GM21619 (cell line): ENCODE measurements around the gene ZNF622.

Experiments used
- ATAC-seq: cut with Tn5 transposase; IDR thresholded peaks from one replicate; pipeline ENCODE4 v1.9.1; 2021; ENCODE audit not compliant: unreplicated experiment

The ZNF622 gene, protein sequence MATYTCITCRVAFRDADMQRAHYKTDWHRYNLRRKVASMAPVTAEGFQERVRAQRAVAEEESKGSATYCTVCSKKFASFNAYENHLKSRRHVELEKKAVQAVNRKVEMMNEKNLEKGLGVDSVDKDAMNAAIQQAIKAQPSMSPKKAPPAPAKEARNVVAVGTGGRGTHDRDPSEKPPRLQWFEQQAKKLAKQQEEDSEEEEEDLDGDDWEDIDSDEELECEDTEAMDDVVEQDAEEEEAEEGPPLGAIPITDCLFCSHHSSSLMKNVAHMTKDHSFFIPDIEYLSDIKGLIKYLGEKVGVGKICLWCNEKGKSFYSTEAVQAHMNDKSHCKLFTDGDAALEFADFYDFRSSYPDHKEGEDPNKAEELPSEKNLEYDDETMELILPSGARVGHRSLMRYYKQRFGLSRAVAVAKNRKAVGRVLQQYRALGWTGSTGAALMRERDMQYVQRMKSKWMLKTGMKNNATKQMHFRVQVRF

DNA sequence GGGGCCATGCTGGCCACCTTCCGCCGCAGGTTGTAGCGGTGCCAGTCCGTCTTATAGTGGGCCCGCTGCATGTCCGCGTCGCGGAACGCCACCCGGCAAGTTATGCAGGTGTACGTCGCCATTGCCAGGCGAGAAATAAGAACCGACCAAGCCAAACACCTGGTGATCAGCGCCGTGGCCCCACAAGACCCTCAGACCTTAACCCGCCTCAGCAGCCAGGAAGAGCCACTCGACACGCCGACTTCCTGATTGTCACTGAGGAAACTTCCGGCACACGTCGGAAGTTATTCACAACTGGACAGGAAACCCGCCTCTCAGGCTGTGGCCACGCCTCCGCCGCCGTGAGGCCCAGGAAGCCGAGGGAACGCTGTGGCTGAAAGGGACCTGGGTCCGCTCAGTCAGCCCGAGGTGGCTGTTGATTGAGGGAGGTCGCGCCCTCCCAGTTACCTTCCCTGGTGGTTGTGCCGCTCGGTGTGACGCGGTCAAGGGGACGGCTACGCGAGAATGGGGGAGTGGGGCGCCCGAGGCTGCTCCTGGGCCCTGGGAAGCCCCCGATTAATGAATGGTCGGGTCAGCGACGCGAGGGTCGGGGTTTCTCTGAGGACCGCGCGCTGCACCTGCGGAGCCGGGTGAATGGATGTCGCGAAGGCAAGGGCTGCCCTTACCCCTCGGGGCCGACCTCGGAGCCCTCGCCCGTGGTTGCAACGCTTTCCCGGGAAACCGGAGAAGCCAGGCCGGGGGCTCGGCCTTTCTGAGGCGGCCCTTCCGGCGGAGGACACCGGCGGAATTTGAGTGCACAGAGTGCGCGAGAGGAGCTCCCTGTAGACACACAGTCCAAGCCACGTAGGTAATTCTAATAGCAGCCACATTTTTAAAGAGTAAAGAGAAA lies at the start of gene ZNF622:
ZNF622 (minus strand) TSS at position 257 of the 889 bp plus-strand sequence; CDS start at position 122, 135 bp downstream.
- peak; percentile 82 for ATAC-seq

DNA sequence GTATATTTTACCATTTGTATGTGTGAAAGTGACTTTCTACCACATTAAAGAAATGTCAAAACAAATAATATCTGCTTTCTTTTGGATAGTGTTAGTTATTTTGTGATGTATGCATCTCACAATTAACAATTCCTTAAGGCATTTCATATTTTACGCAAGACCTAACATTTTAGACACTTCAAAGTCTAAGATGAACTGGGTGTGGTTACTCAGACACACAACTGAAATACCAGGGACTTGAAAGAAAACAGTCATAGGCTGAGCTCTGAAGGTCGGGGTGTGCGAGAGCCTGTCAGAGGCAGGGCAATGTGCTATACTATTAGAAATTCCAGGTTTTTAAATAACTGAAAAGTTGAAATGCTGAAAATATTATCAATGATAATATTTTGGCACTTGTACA lies 44.5 kb upstream of the ZNF622 start:
- ATAC-seq = no peak

DNA sequence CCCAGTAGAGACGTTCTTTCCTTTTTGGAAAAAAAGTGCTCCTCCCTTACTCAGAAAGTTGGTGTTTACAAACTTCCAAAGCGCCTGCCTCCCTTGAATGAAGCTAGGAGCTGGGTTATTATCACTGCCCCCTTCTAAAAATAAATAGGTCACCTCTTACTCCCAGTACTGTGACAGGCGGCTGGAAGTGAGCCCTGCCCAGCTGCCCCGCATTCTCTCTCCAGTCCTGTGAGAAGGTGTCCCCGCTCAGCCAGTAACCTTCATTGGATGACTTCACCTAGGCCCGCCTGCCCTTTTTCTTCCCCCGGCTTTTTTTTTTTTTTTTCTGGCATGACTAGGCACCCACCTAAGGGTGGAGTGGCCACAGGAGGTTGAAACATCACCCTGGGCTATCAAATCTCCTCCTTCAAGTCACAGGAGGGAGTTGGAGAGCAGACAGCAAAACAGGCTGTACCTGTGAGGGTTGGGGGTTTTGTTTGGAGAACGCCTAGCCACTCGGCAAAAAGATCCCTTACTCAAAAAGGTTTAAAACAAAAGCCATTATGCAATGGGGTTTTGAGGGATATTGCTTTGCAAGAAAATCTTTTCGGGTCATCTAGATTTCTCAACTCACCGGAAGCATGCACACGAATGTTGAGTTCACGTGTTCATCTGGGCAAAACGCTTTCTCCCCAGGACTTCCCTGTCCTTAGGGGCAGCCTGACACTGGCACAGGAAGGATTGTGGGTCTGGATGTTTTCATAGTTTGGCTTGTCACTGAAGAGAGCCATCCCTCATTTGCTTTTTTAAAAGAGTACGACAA lies 43.3 kb upstream of the ZNF622 start:
- ATAC-seq = no peak

DNA sequence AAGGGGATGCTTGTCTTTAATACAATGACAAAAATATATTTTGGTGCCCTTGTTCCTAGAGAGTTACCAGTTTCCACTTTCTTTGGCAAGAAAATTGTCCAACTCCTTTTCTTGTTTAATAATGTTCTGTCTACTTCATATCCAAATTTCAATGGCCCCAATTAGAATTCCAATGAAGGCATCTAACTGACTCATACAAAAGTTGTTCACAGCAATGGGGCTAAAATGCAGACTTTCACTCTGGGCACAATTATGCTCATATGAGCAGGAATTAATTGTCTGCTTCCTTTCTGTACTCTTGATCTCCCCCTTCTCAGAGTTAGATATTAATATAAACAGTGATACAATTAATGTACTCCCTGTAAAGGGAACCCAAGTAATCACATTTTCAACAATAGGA lies 42.1 kb upstream of the ZNF622 start:
- no peak for ATAC-seq

DNA sequence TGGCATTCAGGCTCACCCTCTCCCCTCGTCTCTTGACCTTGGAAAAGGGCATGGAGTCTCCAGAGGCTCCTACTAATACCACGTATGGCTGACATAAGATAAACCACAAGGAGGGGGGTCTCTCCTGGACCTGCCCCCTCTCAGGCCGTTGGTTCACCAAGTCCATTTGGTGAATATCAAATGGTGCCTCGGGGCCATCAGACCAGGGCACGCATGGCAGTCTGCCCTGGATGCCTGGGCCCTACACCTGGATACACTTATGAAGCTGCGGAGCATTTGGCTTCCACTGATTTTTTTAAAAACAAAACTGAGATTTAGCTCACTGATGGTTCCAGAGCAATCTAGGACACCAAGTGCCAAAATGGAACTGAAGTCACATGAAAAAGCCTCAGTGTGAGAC lies 40.3 kb upstream of the ZNF622 start:
- no peak for ATAC-seq

DNA sequence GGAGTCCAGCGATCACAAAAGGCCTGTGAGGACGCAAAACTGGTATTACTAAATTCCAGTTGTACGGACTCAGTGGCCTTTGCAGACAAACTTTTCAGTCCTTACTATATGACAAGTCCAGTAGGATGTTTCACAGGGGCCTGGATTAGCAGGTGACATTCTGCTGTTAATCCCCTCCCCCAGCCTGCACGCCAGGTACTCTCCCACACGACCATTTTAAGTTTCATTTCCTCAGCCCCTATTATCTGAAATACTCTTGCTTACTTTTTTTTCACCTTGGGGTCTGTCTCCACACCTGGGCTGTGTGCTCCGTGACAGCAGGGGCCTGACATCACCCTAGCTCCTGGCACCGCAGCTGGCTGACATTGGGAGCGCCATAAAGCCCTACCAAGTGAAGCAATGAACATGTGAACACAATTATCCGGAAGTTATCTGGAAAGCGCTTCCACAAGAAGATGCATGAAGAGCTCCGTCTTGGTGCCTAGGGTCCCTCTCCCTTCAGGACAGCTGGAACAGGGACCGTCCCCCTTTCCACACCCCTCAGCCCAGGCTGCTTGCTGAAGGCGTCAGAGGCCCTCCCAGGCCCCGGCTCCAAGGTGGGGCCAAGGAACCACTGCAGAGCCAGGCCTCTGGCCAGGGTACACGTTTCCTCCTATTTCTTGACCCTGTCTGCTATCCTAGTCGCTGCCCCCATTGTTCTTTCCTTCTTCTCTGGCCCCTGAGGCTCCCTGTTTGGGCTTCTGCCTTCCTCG lies 39.7 kb upstream of the ZNF622 start:
- no peak for ATAC-seq

DNA sequence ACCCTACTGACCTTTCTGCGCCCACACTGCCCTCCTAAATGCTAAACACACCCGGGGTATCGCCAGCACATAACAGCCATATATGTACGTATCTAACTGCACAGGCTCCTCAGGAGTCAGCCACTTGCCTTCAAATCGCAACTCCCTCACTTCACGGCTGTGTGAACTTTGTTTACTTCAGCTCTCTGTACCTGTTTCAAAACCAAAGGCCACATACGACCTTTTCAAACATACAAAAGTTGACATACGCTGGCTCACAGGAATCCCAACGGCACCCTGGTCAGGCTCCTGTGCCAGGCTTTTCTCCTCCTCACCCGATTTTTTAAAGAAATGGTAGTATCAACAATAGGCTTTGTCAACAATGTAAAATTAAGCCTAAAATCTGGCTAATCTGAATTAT lies 39.0 kb upstream of the ZNF622 start:
- ATAC-seq = no peak

DNA sequence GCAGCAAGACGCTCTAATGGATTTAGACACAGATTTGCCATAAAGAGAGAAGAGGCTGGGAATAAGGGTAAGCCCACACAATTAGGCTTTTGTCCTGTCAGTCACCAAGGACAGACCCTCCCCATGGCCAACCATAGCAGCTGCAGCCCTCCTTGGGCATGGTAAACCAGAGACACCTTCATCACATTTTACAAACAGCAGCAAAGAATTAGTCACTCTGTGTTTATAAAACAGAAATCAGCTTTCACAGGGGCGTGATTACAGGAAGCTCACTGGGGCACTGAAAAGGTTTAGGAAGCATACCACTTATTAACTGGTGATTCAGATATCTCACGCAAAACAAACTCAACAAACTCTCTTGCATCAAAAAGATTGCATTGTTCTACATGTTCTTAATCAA lies 37.3 kb upstream of the ZNF622 start:
- ATAC-seq = no peak

DNA sequence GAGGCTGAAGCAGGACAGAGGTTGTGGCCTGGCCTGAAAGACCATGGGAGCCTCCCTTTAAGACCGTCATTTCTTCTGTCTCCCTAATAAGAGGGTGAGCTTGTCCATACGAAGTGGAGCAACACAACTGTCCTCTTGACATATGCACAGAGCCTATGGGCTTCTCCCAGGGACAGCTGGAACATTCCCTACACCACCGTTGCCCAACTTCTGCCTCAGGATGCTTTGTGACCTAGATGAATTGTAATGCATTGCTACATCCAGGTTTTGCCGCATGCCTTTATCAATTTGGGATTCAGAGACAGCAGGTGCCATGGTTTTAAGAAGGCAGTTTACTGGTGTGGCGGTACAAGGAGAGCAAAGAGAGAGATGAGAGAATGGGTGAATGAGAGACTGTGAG lies 34.4 kb upstream of the ZNF622 start:
- no peak for ATAC-seq

DNA sequence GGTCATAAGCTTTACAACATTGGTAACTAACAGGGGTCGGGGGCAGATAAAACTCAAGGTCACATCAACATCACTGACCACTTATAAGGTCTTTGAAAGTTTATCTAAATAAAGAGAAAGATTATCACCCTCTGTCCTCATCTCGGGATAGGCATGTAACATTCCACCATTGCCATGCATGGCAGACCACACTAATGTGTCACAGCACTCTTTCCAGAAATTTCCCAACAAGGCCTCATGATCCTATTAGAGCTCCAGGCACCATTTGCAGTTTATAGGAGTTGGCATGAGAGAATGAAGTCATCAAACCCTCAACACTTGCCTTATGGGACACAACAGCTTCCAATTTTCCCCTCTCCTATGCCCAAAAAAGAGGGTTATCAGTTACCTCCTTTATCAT lies 31.9 kb upstream of the ZNF622 start:
- ATAC-seq = no peak

DNA sequence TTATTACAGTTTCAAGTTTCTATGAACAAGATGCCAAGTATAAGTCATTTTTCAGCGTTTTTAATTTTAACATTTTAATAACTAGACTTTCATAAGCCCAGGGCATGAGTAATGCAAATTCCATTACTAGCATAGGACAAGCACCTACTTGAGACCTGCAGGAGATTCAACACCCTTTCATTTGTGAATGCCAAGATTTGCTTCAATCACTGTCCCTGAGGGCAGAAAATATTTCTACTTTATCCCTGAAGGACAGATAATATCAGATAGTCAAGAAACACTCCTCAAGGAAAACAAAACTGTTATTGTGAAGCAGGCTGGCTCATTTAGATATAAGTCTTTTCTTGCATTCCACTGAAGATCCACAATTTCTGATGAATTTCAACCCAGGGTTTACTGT lies 27.7 kb upstream of the ZNF622 start:
- no peak for ATAC-seq

DNA sequence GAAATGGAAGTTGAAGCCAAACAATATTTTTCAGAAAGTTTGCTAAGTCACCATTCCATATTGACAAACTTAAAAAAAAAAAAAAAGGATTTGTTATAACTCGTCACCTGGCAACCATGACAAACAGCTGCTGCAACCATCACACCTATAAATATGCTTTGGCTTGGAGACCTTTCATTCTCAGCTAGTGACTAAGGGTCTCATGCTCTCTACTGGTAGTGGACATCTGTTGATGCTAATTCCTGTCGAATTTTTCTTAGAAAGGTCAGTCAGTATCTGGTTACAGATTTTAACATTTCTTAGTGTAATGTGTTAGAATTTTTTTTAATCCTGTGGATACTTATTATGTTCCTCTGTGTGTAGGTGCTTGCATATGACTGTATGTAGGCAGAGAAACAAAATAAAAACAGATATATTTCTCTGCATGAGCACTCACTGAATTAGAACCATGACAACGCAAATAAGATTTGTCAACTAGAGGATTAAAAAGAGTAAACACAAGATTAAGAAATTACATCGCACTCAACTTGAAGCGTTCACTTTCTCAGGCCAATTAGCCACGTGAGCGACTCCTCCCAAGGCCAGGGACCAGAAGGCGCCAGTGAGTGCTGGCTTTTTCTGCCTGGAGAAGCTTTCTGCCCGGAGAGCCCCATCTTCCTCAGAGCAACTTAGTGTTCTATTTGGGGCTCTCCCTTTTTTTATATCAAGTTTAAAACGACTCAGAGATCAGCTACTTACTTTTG lies 27.0 kb upstream of the ZNF622 start:
- ATAC-seq = no peak

DNA sequence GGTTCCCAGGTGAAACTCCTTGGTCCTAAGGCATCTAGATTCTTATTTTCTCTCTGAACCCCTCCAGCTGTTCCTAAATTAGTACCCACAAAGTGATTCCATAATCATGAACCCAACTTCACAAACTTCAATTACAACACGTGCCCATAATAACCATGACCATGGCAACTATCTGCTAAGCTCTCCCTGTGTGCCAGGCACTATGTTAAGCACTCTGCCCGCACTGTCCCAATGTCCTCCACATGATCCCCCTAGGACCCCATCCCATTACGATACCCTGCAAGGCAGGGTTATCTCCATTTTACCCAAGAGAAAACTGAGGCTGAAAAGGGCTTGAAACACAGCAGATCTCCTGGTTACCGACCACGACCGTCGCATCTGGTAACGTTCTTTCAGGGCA lies 25.3 kb upstream of the ZNF622 start:
- ATAC-seq = no peak

DNA sequence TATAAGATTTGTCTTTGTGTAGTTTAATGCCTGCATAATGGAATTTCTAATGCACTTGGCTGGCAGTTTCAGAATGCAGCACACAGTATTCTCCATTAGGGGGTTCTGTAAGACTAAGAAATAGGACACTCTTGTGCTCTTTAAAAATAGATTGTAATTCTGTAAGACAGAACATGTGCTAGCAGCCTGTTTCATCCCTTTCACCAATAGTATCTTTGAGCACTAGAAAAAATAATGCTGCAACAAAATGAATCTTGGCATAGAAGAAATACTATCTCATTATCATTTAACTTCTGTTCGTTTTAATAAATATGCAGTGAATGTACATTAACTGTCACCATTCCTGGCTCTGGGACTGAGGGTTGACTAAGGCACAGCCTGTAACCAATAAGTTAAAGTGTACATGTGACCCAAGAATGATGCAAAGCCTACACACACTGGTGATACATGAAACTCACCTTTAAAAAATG lies 23.8 kb upstream of the ZNF622 start:
- peak; percentile 80 for ATAC-seq

DNA sequence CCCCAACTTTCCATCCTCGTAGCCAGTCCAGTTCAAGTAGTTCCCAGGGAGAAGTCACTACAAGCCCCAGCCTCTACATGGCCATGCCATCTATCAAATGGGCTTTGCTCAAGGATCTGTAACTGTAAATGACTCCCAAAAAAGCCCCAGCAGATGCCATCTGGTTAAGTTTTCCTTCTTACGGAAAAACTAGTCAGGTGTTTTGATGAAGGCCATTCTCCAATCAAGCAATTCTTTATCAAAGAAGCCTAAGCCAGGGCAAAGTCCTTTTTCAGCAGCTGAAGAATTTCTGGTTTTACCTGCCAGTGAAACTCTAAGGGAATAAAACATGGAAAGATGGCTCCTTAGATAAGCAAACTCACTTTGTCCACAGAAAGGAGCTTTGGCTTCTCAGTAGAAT lies 21.9 kb upstream of the ZNF622 start:
- ATAC-seq = no peak

DNA sequence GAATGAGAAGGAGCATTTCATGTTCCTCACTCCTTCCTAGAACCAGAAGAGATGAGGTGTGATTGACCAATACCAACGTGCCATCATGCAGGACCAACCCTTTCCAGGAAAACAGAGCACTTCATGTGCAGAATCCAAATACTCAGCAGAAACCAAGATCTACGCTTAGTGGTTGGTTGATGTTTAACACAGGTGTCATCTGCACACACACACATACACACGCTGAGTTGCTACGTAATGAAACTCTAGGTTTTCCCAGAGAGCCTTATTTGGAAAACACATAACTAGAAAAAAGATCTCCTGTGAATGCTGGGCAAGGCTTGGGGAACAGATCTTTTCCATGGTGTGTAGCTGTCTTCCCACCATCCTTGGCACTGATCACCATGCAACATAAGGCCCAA lies 21.1 kb upstream of the ZNF622 start:
- no peak for ATAC-seq

DNA sequence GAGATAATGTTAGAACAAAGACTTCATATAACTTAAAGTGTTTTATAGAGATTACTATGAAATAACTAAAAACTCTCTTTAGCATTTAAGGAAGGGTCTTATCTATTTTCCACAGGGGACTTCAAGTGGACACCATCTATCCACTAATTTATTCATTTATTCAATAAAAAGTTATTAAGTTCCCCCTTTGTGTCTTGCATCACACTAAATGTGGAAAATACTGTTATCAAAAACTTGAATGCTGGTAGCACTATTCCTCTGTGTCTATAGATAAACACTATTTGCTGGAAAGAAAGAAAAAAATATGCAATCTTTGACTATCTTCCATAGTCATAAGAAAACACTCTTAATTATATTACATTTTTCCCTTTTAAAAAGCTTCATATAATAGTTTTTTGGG lies 20.1 kb upstream of the ZNF622 start:
- ATAC-seq = no peak

DNA sequence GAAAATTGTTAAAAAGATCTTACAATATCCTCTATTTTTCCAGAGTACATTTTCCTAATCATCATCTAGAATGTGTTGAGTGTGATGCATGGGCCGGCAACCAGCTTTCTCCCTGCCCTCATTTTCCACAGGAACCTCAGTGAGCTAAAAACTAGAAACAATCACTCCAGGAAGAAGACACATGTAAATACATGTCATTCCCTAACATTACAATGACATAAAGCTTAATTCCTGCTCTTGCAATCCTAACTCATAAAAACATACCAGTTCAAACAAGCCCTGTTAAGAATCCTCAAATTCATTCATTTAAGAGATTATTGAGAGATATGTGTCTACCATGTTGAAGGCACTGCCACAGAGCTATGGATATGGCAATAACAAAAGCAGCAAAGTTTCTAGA lies 18.5 kb upstream of the ZNF622 start:
- ATAC-seq = no peak

DNA sequence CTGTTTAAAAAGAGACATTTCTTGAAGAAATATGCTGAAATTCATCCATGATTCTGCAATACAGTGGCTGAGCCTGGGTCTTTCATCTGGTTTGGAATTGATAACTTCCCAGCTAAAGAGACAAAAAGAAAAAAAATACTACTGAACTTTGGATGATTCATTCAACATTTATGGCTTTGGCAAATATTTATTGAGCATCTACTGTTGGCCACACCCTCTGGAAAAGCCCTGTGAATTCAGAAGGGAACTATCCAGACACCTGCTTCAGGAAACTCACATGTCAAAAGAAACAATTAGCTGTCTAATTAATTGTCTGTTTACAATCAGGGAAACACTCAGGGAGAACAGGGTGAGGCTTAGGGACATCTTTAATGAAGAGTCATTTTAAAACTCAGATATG lies 17.8 kb upstream of the ZNF622 start:
- ATAC-seq = no peak

DNA sequence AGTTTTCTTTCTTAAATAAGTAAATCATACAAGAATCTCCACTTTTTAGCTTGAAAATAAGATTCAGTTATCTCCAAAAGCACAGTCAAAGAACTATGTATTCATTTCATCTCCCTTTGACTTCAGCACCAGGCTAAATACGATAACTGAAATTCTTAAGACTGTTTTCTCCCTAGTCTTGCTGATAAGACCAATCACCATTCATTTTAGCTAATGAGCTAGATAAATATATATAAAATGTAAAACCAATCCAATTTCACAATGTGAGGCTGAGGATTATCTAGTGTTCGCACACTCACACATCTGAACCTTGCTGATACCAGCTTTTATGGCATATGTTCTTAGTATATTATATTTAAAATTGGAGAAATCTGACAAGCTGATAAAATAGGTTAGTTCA lies 17.3 kb upstream of the ZNF622 start:
- ATAC-seq = no peak
